IPS-NIHi11 (cell line): ENCODE measurements around the gene CLDN11.
A peak's percentile ranks its signal among the peaks of the same experiment; 100 is the strongest.

Experiments
- DNase-seq: peaks from one replicate; pipeline ENCODE4 v3.0.0; 2012; ENCODE audit warnings: mixed read lengths, low spot score

The CLDN11 gene

GRCh38 chr3:170418422-170419398 is at the start of gene CLDN11:
TSS of gene CLDN11 (plus strand) at chr3:170418868. CDS start at chr3:170419067, 199 bp downstream.
- peak; percentile 94 for DNase-seq

GRCh38 chr3:170368921-170369320 is 49.7 kb upstream of the CLDN11 start:
- no peak for DNase-seq

GRCh38 chr3:170372190-170372879 is 46.3 kb upstream of the CLDN11 start:
- no peak for DNase-seq

- no peak for DNase-seq
These were observed 35.1 kb upstream of the CLDN11 start for GRCh38 chr3:170383567-170383966.

- no peak for DNase-seq
These were observed 32.2 kb upstream of the CLDN11 start for GRCh38 chr3:170386468-170386867.

GRCh38 chr3:170387950-170388349 is 30.7 kb upstream of the CLDN11 start:
- no peak for DNase-seq

- DNase-seq, result no peak
These were observed 27.6 kb upstream of the CLDN11 start for GRCh38 chr3:170391108-170391507.

- no peak for DNase-seq
These were observed 21.0 kb upstream of the CLDN11 start for GRCh38 chr3:170397685-170398084.

GRCh38 chr3:170405101-170405500 is 13.6 kb upstream of the CLDN11 start:
- no peak for DNase-seq

- DNase-seq, result no peak
These were observed 8.1 kb upstream of the CLDN11 start for GRCh38 chr3:170410428-170411029.

GRCh38 chr3:170413291-170413690 is 5.4 kb upstream of the CLDN11 start:
- no peak for DNase-seq

GRCh38 chr3:170414202-170414663 is 4.4 kb upstream of the CLDN11 start:
- DNase-seq, result peak; percentile 69

GRCh38 chr3:170417090-170417489 is 1.6 kb upstream of the CLDN11 start:
- no peak for DNase-seq

- peak; percentile 64 for DNase-seq
These were observed 954 bp downstream of the CLDN11 start for GRCh38 chr3:170419557-170420087.

GRCh38 chr3:170420307-170420821 is 1.7 kb downstream of the CLDN11 start:
- peak; percentile 35 for DNase-seq

- DNase-seq, result no peak
These were observed 2.5 kb downstream of the CLDN11 start for GRCh38 chr3:170421111-170421641.

- no peak for DNase-seq
These were observed 3.1 kb downstream of the CLDN11 start for GRCh38 chr3:170421758-170422157.

GRCh38 chr3:170423001-170423615 is 4.4 kb downstream of the CLDN11 start:
- no peak for DNase-seq

- DNase-seq, result no peak
These were observed 6.2 kb downstream of the CLDN11 start for GRCh38 chr3:170424879-170425278.

GRCh38 chr3:170425491-170426239 is 7.0 kb downstream of the CLDN11 start:
- DNase-seq, result peak; percentile 57
